Non-pigmented ciliary epithelial cell (primary cell): ENCODE measurements around the gene TNRC6B.
A peak's percentile ranks its signal among the peaks of the same experiment; 100 is the strongest.
"Not testable (repeated sequence)": the region's sequence is repeated elsewhere in the genome, so short reads cannot be mapped to it uniquely, and the experiment has no call there.

Experiments used
- DNase-seq: peaks from one replicate; pipeline ENCODE4 v3.0.0-alpha.2; 2010; ENCODE audit warnings: low read depth

TNRC6B gene

DNA sequence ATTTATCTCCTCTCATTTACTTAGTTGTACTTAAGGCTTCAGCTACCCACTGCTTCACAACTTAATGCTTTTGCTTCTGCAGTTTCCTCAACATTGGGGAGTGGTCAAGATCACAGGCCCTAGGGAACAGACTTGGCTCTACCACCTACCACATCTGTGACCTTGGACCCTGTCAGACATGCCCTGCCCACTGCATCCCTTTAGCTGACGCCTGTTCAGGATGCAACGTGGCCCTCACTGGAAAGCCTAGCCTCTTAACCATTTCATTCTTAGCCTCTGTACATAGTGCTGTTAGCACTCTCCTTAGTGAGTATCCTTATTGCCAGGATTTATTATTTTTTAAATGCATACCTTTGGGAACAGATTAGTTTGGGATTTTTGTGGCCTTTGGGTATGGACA lies 34.4 kb downstream of the TNRC6B start:
- DNase-seq, result no peak

DNA sequence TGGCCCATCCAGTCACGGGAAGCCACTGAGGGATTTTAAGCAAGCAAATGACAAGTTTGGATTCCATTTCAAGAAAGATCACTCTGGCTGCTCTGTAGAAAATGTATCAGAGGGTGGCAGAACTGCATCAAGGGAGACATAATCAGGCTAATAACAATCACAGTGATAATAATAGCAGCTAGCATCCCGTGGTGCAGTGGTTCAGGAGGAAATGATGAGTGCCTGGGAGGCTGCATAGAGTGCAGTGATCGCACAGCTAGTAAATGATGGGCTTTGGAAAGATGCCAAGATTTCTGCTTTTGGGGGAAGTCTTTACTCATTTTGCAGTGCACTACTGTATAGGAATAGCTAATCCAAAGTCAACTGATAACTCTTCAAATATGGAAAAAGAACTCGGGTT lies 35.8 kb downstream of the TNRC6B start:
- DNase-seq, result no peak

DNA sequence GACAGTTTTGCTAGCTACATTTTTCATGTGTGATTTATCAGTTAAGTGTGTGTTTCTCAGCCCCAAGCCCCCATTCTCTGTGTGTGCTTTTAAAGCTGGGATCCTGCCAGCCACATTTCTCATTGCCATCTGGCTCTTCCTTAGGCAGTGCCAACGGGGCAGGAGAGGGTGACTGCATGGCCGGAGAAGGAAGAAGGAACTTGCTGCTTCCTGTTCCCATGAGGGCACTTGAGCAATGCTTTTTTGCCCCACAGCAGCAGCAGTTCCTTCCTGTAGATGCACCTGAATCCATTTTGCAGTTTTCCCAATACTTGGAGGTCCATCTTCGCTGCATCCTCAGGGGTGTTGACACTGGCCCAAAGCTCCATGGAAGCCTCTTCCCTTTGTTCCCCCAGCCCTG lies 37.5 kb downstream of the TNRC6B start:
- no peak for DNase-seq

DNA sequence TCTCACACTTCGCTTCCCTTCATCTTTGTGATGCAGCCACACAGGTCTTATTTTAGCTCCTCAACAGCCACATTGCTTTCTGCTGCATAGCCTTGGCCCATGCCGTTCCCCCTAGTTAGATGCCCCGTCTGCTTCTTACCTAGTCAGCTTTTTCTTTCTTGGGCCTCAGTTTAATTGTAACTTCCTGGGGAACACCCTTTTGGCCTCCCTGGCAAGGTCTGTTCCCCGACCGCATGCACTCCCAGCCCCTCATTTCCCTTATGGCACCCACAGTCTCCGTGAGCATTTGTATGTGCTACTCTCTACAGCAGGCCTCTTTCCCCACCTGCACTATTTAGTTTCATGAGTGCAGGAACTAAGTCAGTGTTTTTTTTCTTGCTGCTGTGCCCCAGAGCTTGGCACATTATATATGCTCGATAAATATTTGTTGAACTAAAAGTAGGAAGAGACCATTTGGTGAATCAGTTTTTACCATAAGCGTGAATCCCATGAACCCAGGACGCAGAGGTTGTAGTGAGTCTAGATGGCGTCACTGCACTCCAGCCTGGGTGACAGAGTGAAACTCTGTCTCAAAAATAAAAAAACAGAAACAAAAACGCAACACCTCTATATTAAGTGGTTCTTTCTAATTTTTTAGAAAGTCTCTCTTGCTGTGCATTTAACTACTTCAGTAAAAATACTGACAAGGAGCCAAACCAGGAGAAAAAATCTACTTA lies 38.5 kb downstream of the TNRC6B start:
- DNase-seq, result no peak

DNA sequence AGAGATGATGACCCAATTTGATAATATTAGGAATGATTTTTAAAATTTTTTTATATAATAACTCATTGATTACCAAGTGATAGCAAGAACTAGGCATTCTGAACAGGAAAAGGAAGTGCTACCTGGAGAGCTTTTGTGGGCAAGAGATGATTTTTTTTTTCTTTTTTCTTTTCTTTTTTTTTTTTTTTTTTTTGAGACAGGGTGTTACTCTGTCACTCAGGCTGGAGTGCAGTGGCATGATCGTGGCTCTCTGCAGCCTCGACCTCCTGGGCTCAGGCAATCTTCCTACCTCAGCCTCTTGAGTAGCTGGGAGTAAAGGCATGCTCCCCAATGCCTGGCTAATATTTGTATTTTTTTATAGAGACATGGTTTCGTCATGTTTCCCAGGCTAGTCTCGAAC lies 40.4 kb downstream of the TNRC6B start:
- no peak for DNase-seq

DNA sequence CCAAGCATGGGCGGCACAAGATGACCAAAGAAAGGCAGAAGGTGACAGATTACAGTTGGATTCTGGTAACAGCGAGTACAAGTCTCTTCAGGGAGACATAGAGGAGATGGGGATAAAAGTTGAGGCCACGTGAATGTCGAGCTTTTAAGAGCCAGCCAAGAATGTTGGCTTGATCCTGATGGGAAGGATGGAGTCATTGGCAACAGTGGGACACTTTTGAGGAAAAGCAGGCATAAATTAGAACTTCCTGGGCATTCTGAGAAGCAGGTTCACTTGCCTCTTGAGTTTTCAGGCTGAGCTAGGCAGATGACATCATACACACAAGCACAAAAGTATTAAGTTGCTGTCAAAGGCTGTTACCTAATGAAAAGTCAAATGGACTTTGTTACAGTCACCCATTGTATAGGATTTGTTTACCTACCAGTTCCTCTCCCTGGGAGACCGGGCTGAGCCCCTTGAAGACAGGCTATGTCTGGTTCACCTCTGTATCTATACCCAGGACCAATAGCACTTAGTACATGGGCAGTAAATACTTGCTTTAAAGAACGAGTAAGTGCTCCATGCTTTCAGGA lies 41.1 kb downstream of the TNRC6B start:
- no peak for DNase-seq

DNA sequence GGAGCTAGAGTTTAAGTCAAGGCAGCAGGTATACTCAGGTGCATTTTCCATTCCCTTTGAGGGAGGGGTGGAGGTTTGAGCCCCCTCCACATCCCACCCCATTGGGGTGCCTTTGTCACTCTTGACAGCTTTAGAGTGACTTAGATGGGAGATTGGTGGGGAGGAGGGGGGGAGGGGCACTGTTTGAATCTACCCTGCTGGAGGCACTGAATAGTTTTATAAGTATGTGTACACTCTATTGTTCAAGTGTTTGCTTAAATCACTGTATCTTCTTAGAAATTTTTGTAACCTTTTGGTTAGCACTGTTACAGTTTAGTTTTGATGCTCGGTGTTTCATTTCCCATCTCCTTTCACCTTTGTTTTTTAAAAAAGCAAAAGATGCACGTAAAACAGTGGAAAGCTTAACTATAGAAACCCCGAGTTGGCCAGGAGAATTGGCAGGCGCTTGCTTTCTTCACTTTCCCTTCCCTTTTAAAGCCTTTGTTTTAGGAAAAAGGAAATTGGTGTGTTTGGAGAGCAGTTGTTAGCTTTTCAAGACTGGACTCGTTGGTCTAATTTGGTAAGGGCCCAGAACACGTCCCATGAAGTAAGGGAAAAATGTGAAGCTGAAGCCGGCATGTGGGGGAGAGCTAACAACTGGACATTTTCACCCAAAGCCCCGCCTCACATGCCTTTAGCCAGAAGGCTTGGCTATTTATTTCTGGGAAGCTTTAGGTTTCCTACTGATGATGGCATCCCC lies 42.8 kb downstream of the TNRC6B start:
- no peak for DNase-seq

DNA sequence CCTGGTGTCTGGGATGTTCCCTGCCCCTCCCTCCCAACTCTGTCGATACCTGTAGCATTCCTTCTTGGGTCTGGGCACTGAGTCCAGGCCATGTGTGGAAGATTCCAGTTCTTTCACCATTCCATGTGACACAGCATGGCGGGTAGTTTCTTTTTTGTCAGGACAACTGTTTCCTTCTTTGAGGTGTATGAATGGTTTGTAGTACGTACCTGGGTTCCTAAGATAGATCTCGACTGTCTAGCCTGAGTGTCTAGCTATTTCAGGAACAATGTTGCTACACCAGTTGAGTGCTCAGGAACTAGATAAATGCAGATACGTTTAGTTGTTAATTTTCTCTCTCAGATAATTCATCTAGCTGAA lies 43.3 kb downstream of the TNRC6B start:
- DNase-seq, result no peak

DNA sequence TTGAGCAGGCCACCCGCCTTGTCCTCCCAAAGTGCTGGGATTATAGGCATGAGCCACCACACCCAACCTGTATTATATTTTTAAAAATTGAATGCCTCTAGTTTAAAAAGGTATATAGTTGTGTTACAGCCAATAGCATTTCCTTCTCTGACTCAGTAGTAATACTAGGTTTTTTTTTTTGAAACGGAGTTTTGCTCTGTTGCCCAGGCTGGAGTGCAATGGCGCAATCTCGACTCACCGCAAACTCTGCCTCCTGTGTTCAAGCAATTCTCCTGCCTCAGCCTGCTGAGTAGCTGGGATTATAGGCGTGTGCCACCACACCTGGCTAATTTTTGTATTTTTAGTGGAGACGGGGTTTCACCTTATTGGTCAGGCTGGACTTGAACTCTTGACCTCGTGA lies 45.3 kb downstream of the TNRC6B start:
- not testable (repeated sequence) for DNase-seq

DNA sequence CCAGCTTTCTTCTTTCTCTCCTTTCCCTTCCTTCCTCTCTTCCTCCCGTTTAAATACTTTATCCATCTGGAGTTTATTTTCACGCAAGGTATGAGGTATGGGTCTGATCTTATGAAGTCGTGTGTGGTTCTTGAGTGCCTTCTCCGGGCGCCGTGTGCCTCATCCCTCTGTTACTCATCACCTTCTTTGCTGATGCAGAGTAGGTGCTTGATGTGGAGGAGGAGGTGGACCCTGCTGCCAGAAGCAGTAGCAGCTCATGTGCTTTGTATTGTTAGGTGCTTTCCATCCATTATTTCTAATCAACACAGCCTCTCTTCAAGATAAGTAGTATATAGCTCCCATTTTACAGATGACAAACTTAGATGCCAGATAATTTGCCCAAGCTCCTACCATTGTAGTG lies 47.0 kb downstream of the TNRC6B start:
- DNase-seq, result no peak

DNA sequence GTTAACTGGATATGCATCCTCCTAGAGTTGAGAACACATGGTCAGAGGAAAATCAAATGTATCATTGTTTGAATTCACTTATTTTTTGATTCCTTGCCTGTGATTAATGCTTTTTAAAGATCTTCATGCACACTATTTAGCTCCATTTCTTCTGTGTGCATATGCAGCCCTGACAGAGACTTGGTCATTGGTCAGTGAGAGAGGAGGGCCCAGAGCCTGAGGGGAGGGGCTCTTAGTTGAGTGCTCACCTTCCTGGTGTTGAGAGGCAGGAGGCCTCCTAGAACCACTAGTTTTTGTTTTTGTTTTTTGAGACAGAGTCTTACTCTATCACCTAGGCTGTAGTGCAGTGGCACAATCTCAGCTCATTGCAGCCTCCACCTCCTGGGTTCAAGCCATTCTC lies 48.9 kb downstream of the TNRC6B start:
- no peak for DNase-seq

DNA sequence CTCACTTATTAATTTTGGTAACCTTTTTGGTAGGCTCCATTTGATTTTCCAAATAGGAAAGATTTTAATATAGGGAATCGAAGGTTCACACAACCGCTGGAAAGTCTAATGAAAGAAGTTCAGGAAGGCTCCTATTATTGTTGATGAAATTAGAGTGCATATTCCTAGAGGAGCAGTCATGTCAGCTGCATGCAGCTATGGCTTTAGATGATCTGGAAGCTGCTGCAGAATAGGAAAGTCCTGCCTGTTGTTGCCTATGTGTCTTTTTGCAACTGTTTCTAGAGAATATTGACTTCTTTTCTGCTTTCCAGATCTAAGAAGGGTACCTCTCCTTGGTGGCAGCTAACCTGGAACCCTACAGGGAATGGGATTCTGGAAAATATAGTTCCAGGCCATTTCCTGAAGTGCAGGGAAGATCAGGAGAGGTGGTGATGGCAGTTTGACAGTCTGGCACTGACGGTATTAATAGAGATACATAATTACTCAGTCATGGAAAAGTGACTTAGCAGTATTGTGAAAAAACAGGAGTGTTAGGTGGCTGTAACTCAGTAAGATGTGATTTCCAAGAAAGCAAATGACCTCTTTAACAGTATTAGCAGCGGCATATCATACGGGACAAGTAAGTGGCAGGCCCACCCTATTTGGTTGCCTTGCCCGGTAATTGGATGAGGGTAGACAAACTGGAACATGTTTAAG lies 54.0 kb downstream of the TNRC6B start:
- DNase-seq, result no peak

DNA sequence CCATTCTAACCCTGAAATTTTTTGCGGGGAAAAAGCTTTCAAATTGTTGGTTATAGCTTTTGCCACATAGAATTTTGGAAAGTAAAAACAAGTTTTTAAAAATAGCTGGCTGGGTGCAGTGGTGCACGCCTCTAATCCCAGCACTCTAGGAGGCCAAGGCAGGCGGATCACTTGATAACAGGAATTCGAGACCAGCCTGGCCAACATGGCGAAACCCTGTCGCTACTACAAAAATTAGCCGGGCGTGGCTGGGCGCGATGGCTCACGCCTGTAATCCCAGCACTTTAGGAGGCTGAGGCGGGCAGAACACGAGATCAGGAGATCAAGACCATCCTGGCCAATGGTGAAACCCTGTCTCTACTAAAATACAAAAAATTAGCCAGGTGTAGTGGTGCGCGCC lies 54.9 kb downstream of the TNRC6B start:
- no peak for DNase-seq

DNA sequence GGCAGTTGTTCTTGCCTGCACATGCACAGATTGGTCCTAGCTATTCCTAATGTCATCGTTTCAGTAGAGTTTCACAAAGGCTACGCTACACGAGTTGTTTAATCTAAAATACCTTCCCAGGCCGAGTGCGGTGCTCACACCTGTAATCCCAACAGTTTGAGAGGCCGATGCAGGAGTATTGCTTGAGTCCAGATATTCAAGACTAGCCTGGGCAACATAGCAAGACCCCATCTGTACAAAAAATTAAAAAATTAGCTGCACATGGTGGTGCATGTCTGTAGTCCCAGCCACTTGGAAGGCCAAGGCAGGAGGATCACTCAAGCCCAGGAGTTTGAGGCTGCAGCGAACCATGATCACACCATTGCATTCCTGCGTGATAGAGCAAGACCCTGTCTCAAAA lies 56.2 kb downstream of the TNRC6B start:
- DNase-seq, result no peak

DNA sequence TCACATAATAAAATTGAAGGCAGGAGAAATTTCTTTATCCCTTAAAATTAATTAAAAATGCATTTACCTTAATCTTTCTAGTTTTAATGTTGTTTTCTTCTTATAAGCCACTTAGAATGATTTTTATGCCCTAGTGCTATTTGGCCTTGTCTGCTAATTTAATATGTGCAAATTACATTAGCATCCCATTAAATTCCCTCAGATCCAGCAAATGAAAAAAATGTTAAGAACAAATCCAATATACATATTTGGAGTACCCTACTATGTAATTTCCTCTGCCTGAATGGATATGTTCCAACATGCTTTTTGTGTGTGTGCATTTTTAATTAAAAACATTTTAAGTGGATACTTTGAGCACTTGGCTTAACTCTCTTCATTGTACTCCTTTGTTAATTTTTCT lies 56.9 kb downstream of the TNRC6B start:
- DNase-seq, result no peak

DNA sequence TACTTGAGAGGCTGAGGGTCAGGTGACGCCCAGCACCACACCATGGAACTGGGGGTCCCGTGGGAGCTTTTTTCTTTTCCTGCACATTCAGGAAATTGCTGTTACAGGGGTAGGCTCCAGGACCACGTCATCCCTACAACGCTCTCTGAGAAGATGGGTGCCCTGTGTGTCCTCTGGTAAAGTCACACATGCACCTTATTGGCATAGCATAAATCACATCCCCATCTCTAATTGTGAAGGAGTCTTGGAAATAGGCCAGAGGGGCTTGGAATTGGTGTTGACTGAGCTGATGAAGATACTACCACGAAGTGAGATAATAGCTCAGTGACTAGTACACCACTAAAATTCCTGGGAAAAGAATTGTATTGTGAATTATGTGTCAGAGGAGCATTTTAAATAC lies 57.6 kb downstream of the TNRC6B start:
- DNase-seq, result no peak

DNA sequence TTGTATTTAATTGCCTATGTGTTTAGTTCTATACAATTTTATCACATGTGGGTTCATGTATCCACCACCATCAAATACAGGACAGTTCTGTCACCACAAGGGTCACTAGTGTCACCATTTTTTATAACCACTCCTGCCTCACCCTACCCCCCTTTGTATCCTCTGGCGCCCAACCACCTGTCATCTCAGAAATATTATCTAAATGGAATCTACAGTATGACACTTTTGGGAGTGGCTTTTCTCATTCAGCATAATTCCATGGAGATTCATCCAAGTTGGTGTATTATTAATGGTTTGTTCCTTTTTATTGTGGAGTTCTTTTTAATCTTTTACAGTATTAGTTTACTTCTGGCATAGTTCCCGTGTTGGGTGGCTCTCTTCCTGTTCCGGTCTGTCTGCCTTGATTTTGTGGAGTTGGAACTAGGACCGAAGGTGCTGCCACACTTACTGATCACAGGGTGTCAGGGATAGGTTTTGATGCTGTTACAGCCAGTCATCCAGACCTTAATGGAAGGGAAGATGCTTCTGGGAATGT lies 58.5 kb downstream of the TNRC6B start:
- DNase-seq, result no peak

DNA sequence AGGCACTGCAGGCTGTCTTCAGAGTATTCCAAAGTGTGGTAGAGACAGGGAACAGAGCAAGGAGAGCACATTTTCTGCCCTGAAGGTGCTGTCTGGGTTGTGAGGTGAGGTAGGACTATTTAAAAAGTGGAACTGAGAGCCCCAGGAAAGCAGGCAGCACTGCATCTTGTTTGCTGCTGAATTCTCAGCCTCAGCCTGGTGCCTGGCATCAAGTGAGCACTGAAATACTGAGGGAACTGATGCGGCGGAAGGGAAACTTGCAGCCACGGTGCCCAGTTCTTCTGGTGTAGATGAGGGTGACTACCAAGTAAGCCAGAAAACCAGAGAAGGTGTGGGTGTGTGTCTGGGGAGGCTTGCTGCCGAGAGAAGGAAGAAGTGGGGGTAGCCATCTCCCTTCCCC lies 59.5 kb downstream of the TNRC6B start:
- DNase-seq, result no peak

DNA sequence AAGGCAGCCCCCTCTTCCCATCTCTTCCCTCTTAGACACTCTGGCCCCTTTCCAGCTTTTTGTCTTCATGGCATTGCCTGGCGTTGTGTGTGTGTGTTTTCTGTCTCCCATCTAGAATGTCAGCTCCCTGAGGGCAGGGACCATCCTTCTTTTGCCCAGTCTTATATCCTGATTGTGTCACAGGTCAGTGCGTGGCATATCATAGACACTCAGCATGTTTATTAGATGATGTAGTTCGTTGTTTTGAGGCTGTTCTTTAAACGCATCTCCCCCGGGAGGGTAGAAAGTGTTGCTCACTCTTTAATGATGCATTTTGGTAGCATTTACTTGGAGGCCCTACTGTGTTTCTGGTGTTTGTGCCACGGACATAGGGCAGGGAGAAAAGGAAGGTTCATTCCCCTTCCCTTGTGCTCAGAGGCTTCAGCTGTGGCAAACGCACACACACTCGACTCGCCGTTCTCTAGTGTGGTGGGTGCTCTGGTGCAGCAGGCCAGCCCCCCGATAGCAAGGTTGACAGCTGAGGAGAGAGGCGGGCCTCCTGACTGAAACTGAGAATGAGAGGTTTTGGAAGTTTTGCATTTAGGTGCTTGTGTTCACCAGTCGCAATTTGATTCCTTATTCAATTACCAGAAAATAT lies 60.2 kb downstream of the TNRC6B start:
- DNase-seq, result no peak

DNA sequence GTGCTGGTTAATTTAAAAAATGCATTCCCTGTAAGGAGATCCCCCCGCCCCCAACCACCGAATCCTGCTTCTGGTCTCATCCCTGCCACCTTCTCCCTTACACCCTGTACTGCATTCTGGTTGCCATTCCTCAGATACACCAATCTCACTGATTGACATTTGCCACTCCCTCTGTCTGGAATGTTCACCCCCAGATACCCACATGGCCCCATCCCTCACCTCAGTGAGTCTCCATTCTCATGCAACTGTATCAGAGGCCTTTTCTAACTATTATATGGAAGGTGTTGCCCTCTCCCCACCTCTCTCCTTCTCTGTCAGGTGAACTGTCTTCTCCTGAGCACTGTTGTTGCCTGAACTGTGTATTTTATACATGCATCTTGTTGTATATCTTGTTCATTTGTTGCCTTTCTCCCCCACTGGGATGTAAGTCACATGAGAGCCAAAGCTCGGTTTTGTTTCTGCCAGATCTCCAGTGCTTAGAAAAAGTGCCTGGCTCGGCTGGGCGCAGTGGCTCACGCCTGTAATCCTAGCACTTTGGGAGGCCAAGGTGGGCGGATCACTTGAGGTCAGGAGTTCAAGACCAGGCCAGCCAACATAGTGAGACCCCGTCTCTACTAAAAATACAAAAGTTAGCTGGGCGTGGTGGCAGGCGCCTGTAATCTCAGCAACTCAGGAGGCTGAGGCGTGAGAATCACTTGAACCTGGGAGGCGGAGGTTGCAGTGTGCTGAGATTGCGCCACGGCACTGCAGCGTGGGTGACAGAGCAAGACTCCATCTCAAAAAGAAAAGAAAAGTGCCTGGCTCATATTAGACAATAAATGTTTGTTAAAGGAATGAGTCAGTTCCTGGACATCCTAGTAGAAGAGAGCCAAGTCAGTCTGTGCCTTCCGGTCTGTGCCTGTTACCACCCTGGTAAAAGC lies 61.0 kb downstream of the TNRC6B start:
- peak; percentile 48 for DNase-seq

DNA sequence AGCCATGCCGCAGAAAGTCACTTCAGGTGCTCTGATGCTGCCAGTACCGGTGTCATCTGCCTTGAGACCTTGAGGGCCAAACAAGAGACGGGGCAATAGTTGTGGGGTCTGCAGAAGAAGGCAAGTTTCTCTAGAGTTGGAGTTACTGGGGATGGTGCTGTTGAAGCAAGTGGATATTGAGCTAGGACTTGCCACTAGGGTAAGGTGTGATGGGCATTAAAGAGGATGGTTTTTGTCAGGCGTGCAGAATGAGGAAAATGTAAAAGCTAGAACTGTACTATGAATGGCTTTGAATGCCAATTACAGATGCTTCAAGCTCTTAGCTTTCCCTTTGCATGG lies 61.6 kb downstream of the TNRC6B start:
- DNase-seq, result no peak
